Kidney (tissue), 14 donors: ENCODE measurements around the gene KRTAP5-3. TPM values are rescaled to one million over a fixed set of nuclear protein-coding genes. Genes with fewer than 3 reads are reported as not detected.
A peak's percentile ranks its signal among the peaks of the same experiment; 100 is the strongest.
"Not testable (repeated sequence)": the region's sequence is repeated elsewhere in the genome, so short reads cannot be mapped to it uniquely, and the experiment has no call there.

ENCODE experiments used
- DNase-seq, 5 donors: peaks; one replicate each; pipeline ENCODE4 v3.0.0-alpha.2; 2013 to 2020
- FAIRE-seq: peaks from 2 replicates; lab custom pipeline; 2012; peaks lifted over from hg19 to GRCh38; lab: Jason Lieb, UNC
- H3K27ac ChIP-seq, 2 donors: one replicate each; pipeline ENCODE4 v1.7.0; 2013; ENCODE audit warnings: low read depth in 2 of 2, low read length in 2 of 2, inconsistent platforms in 1 of 2
- H3K27me3 ChIP-seq: one replicate; pipeline ENCODE4 v1.7.1; 2013; ENCODE audit warnings: low read length, inconsistent platforms; ENCODE audit not compliant: control insufficient read depth, insufficient read depth
- H3K36me3 ChIP-seq, 3 donors: one replicate each; pipeline versions ENCODE4 v1.7.0 to v1.7.1; 2013; ENCODE audit warnings: low read length in 3 of 3, control low read depth in 1 of 3, inconsistent platforms in 1 of 3; ENCODE audit not compliant: insufficient read depth in 3 of 3, control insufficient read depth in 2 of 3
- H3K4me1 ChIP-seq, 3 donors: one replicate each; pipeline versions ENCODE4 v1.7.0 to v1.7.1; 2013; ENCODE audit warnings: low read length in 3 of 3, inconsistent platforms in 1 of 3, low read depth in 1 of 3; ENCODE audit not compliant: control insufficient read depth in 2 of 3, insufficient read depth in 2 of 3
- H3K4me3 ChIP-seq, 3 donors: one replicate each; pipeline versions ENCODE4 v1.7.0 to v1.8.1; 2013; ENCODE audit warnings: low read length in 3 of 3, control low read depth in 1 of 3, inconsistent platforms in 1 of 3
- H3K9ac ChIP-seq, 3 donors: one replicate each; pipeline versions ENCODE4 v1.7.0 to v1.7.1; 2013; ENCODE audit warnings: low read length in 3 of 3, control low read depth in 1 of 3, inconsistent platforms in 1 of 3
- H3K9me3 ChIP-seq, 3 donors: one replicate each; pipeline versions ENCODE4 v1.7.0 to v1.7.1; 2013; ENCODE audit warnings: low read length in 3 of 3, control low read depth in 1 of 3, inconsistent platforms in 1 of 3; ENCODE audit not compliant: control insufficient read depth in 2 of 3, insufficient read depth in 1 of 3
- intact Hi-C: fragments of 100-400 bp; cut with DNase I; formaldehyde crosslinking; loops from one replicate; pipeline ENCODE4 v1.11.1; 2022
- polyA plus RNA-seq: library from polyadenylated mRNA; stranded (reverse); fragments of 350-450 nt; fragmentation: Illumina TruSeq; extraction: RNeasy Lipid Tissue Mini Kit (QIAGEN cat#74804); gene quantifications from one replicate; pipeline ENCODE4 v1.2.3, GENCODE V29; 2014; ENCODE audit warnings: low read depth, low replicate concordance; ENCODE audit not compliant: insufficient read depth
- total RNA-seq: library from RNA; stranded (reverse); fragmentation: NEBNext Ultra II Directional; extraction: Animal tissue kit (Norgen Biotek cat#: 25700); gene quantifications from one replicate; pipeline ENCODE4 v1.2.1, GENCODE V29; 2021
- TF ChIP-seq, protein P1 (sequence below): IDR thresholded peaks from 3 replicates; pipeline ENCODE4 v1.5.1; 2012; ENCODE audit warnings: mild to moderate bottlenecking, moderate library complexity, borderline replicate concordance; ENCODE audit not compliant: insufficient read depth; ENCODE audit errors: extremely low read depth
- donor health status: control.
- donor health status: control.
- donor health status: control.
- donor health status: control.
- donor health status: control.
- donor health status: DM: yes; HTN: yes; CAD: no.
- donor health status: Normal renal cell carcinoma (clear cell type).

Gene KRTAP5-3
- total and polyA plus RNA-seq, 2 donors from 2014 or later = not detected

GRCh38 chr11:1607156-1607845 is 962 bp downstream of the KRTAP5-3 start:
- H3K9ac ChIP-seq, H3K9me3 ChIP-seq, H3K4me1 ChIP-seq, intact Hi-C loops, H3K36me3 ChIP-seq, H3K27me3 ChIP-seq, H3K4me3 ChIP-seq, H3K27ac ChIP-seq, FAIRE-seq: not testable (repeated sequence)
- DNase-seq = peak; percentile 19 to 67 (median 42)

DNA sequence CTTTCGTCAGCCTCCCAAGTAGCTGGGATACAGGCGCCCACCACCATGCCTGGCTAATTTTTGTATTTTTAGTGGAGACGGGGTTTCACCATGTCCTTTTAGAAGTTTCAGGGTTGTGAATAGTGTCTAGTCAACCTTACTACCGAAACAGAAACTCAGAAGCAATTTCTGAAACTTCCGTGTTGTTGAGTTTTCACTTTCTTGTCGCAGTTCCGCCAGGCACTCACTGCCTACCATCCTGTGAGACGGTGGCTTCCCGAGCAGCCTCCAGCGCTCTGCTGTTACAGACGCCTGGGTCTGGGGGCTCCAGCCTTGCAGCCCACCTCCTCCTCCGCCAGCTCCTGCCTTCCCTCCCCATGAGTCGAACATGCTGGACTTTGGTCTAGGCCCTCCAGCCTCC is 2.3 kb downstream of the KRTAP5-3 start:
- H3K27ac ChIP-seq, H3K9me3 ChIP-seq, H3K4me3 ChIP-seq, H3K4me1 ChIP-seq, H3K36me3 ChIP-seq, FAIRE-seq, H3K9ac ChIP-seq, H3K27me3 ChIP-seq, intact Hi-C loops: not testable (repeated sequence)
- DNase-seq = peak in 1 of 5 donors; percentile 15

DNA sequence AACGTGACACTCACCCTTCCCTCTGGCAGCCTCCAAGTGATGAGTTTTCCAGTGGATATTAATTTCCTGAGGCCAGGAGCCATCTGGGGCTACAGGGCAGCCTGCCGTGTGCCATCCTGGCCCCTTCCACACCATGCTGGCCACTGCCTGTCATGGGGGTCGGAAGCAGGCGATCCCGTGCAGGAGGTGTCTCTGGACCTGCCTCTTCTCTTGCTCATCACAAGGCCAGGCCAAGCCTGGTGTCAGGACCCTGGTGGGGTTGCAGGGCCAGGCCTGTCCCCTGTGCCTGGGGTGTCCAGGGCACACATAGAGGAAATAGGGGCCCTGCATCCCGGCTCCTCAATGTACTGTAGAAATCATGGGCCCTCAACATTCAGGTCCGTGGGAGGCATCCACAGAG is 3.6 kb downstream of the KRTAP5-3 start:
- no peak for FAIRE-seq

GRCh38 chr11:1604181-1604580 is 4.1 kb downstream of the KRTAP5-3 start:
- Histone ChIP-seq H3K9ac (no peak overlapping the region), H3K27ac (no peak overlapping the region), H3K27me3 (no peaks in the 10 kb centered on the region), H3K36me3 (no peaks in the 10 kb centered on the region), H3K4me3 (no peak overlapping the region), H3K9me3 (no peaks in the 10 kb centered on the region), H3K4me1 (no peaks in the 10 kb centered on the region)
- no peak for FAIRE-seq
- TF ChIP-seq, protein P1, sequence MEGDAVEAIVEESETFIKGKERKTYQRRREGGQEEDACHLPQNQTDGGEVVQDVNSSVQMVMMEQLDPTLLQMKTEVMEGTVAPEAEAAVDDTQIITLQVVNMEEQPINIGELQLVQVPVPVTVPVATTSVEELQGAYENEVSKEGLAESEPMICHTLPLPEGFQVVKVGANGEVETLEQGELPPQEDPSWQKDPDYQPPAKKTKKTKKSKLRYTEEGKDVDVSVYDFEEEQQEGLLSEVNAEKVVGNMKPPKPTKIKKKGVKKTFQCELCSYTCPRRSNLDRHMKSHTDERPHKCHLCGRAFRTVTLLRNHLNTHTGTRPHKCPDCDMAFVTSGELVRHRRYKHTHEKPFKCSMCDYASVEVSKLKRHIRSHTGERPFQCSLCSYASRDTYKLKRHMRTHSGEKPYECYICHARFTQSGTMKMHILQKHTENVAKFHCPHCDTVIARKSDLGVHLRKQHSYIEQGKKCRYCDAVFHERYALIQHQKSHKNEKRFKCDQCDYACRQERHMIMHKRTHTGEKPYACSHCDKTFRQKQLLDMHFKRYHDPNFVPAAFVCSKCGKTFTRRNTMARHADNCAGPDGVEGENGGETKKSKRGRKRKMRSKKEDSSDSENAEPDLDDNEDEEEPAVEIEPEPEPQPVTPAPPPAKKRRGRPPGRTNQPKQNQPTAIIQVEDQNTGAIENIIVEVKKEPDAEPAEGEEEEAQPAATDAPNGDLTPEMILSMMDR = no peak
- DNase-seq = peak in 1 of 5 donors; percentile 57
- intact Hi-C loops = no loop called here

More for the DNA sequence above, 3.6 kb downstream of the KRTAP5-3 start:
- peak in 1 of 5 donors; percentile 51 for DNase-seq
- TF ChIP-seq, protein P1 = no peak
- H3K27me3 ChIP-seq = no peaks in the 10 kb centered on the region
- H3K9ac ChIP-seq = no peak overlapping the region
- H3K4me1 ChIP-seq = no peaks in the 10 kb centered on the region
- H3K4me3 ChIP-seq = no peak overlapping the region
- no peaks in the 10 kb centered on the region for H3K36me3 ChIP-seq
- H3K27ac ChIP-seq = no peak overlapping the region
- no peaks in the 10 kb centered on the region for H3K9me3 ChIP-seq
- intact Hi-C loops = no loop called here
